Peyer's patch (tissue), 4 donors: ENCODE measurements around the gene CSH1.

Source experiments
- POLR2A ChIP-seq, 2 donors: fragments of 450-650 bp; IDR thresholded peaks; one replicate each; pipeline ENCODE4 v1.5.1; 2017; ENCODE audit warnings: antibody characterized with exemption in 2 of 2, mild to moderate bottlenecking in 2 of 2, moderate library complexity in 2 of 2
- TF ChIP-seq, protein P1 (sequence below), 6 experiments: fragments of 450-650 bp in 4 of 6; fragments of 200-600 bp in 2 of 6; sonication (generic) in 1 of 6; IDR thresholded peaks; one replicate each; pipeline ENCODE4 v1.5.1; 2017 to 2019; ENCODE audit warnings: antibody characterized with exemption in 6 of 6, mild to moderate bottlenecking in 3 of 6, moderate library complexity in 1 of 6

DNA sequence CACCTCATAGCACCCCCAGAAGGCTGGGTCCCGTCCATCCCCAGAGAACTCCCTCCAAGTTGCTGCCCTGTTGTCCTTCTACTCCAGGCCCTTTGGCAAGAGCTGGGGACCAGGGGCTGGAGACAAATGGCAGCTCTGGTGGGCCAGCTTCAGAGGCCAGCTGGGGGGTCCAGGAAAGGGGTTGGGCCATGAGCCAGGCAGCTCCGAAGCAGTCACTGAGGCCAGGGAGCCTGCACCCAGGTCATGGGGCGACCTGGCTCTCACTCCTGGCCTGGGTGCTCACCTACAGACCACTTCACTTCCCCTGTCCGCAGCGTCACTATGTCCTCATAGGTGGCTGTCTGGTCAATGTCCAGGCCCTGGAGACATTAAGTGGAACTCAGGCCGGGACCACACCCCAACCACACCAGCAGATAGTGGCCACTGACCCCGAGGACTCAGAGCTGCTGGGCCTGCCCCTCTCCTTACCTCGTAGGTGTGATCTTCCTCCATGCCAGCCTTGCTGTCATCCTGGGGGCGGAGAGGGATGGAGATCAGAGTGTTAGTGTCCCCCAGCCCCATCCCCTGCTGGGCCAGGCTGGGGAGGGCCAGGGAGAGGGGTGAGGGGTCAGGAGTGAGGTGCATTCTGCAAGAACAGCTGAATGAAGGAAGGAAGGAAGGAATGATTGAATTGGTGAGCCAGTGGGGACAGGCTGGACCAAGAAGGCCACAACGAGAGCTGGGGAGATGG lies 32.8 kb upstream of the CSH1 start:
- no peak for TF ChIP-seq POLR2A (IDR thresholded peaks at IDR 0.05)
- TF ChIP-seq, protein P1, sequence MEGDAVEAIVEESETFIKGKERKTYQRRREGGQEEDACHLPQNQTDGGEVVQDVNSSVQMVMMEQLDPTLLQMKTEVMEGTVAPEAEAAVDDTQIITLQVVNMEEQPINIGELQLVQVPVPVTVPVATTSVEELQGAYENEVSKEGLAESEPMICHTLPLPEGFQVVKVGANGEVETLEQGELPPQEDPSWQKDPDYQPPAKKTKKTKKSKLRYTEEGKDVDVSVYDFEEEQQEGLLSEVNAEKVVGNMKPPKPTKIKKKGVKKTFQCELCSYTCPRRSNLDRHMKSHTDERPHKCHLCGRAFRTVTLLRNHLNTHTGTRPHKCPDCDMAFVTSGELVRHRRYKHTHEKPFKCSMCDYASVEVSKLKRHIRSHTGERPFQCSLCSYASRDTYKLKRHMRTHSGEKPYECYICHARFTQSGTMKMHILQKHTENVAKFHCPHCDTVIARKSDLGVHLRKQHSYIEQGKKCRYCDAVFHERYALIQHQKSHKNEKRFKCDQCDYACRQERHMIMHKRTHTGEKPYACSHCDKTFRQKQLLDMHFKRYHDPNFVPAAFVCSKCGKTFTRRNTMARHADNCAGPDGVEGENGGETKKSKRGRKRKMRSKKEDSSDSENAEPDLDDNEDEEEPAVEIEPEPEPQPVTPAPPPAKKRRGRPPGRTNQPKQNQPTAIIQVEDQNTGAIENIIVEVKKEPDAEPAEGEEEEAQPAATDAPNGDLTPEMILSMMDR (IDR thresholded peaks at IDR 0.05) = no peak
